Fibroblast of pulmonary artery (primary cell): Measurements from ENCODE around the gene CD247.
"Not testable (repeated sequence)": the region's sequence is repeated elsewhere in the genome, so short reads cannot be mapped to it uniquely, and the experiment has no call there.

Source experiments
- DNase-seq: peaks from one replicate; pipeline ENCODE4 v3.0.0-alpha.2; 2010; ENCODE audit warnings: low read depth
- H3K4me3 ChIP-seq: replicated peaks from 2 replicates; pipeline ENCODE4 v1.5.1; 2011; ENCODE audit warnings: low read depth, mild to moderate bottlenecking, control low read depth, low read length, moderate library complexity
- CTCF ChIP-seq: IDR thresholded peaks from 2 replicates; pipeline ENCODE4 v1.5.1; 2011; ENCODE audit warnings: mild to moderate bottlenecking, control low read depth, low read length, inconsistent platforms; ENCODE audit errors: missing control alignments

Gene CD247

DNA sequence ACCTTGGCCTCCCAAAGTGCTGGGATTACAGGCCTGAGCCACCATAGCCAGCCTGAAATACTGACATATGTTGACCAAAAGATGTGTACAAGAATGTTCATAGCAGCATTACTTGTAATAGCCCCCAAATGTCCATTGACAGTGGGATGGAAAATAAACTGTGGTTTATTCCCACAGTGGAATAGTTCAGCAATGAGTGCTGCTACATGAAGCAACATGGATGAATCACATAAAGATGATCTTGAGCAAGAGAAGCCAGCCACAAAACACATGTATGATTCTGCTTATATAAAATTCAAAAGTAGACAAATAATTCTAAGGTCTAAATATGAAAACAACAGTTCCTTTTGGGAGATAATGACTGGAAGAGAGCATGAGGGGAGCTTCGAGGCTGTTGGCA is 44.4 kb upstream of the CD247 start:
- no peak overlapping the region for H3K4me3 ChIP-seq
- peak; percentile 39 for DNase-seq
- TF ChIP-seq CTCF: no peak

DNA sequence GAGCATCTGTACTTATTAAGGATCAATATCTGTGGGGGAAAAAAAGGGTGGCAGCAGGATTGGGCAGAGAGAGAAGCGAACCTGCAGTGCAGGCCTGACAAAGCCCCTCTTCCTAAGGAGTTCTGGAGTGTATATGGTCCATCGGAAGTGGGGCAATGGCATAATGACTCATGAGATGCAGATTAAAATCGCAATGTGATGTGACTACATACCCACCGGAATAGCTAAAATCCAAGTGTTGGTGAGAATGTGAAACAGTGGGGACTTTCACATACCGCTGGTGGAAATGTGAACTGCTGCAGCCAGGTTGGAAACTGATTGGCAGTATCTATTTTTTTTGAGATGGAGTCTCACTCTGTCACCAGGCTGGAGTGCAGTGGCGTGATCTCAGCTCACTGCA is 43.4 kb upstream of the CD247 start:
- TF ChIP-seq CTCF: no peak
- H3K4me3 ChIP-seq: no peak overlapping the region
- no peak for DNase-seq

DNA sequence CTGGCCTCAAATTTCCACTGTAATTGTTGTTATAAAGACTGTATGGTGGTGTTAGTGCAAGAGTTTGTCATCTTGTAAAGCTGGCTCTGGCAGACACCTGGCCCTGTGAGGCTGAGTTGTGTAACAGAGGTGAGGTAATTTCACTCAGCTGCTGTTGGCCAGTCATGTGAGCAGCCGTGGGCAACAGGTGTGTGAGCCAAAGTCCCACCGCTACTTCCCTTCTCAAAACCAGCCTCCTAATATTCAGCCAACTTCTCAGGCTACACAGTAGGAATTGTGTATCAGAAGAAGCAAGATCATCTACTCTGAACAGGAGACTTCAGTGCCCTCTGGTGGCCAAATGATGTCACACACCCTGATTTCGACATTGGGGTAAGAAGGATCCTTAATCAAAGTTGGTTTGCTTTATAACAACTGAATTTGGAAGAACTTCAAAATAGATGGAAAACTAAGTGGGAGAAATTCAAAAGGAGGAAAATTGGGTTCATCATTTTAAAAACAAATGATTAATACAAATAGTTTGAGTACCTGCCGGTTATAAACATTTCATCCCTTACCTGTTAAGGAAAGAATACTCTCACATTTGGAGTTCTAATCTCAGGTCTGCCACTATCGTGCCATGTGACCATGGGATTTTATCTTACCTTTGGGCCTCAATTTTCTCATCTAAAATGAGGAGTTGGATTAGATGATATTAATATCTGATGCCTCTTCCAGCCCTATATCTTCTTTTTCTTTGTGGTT is 37.8 kb upstream of the CD247 start:
- no peak overlapping the region for H3K4me3 ChIP-seq
- peak; percentile 93 for TF ChIP-seq CTCF
- DNase-seq: peak; percentile 88

- DNase-seq, H3K4me3 ChIP-seq: not testable (repeated sequence)
Observed at GRCh38 chr1:167555072-167555471, 36.7 kb upstream of the CD247 start.

GRCh38 chr1:167554028-167554779 is 35.9 kb upstream of the CD247 start:
- DNase-seq: peak; percentile 7

DNA sequence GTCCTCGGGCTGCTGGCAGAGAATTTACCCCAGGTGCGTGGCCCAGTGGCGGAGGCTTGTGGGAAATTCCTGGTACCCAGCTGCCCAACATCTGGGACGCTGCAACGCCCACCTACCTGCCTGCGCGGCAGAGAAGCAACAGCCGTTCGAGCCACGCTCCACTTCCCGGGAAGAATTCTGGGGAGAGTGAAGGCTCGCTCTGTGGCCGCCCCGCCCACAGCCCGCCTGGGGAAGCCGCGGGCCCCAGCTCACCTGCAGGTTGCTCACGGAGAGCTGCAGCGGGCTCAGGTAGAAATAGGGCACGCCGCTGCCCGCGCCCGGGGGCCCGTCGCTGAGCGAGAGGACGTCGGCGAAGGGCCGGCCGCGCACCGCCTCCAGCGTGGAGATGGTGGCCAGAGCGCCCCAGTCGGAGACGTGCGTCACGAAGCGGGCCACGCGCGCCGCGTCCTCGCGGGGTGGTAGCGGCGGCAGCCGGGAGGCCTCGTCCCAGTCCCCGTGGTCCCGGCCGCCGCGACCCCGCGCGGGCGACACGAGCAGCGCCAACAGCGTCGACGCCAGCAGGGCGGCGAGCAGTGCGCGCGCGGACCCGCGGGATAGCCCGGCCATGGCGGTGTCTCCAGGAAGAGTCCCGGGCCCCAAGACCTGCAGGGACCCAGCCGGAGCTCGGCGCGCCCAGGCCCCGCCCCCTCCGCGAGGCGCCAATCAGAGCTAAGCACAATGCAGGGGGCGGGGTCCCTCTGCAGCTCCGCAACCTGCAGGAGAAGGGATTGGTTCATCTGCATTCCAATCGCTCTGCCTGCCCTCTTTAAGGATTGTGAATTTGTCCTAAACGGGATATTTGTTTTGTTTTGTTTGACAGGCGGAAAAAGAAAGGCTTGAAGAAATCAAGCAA is 35.1 kb upstream of the CD247 start, which contains the start of gene CREG1:
Gene CREG1 (minus strand): TSS at position 627 of the 892 bp plus-strand sequence.
- TF ChIP-seq CTCF: no peak
- peak within 1 kb of the TSS; percentile 67 for H3K4me3 ChIP-seq
- DNase-seq: peak; percentile 94

More at GRCh38 chr1:167554028-167554779, 35.9 kb upstream of the CD247 start:
- TF ChIP-seq CTCF: no peak
- peak overlapping the region; percentile 67 for H3K4me3 ChIP-seq

DNA sequence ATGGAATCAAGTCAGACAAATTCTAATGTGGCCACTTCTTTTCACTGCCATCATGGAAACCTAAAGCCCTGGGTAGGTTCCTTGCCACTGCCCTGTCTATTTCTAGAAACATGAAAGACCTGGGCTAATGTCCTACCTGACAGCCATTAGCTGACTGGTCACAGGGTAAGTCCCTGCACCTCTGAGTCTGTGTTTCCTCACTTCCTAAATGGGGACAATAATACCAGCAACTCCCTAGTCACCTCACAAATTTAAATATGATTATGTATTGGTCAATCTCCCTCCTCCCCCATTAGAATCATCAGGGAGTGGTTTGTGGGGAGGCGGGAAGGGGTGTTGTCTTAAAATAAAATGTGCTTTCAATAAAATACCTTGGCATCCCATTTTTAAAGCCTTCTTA is 33.0 kb upstream of the CD247 start:
- no peak for TF ChIP-seq CTCF
- no peak overlapping the region for H3K4me3 ChIP-seq
- DNase-seq: no peak
